HepG2 (cell line): Measurements from ENCODE around the gene PRR5L. TPM values are rescaled to one million over a fixed set of nuclear protein-coding genes. Genes with fewer than 3 reads are reported as not detected.

Experiments
- ATAC-seq: fragments of 200-7000 bp; cut with Tn5 transposase; 3 replicates; pipeline ENCODE4 v1.9.1; 2020; ENCODE audit warnings: mild to moderate bottlenecking, moderate library complexity
- BruUV-seq: library from RNA; stranded (reverse); fragments of 400-500 nt; replicated peaks from 2 replicates; lab custom pipeline; 2021; lab: Mats Ljungman, UMichigan
- CTCF ChIA-PET: fragments of 300-600 bp; formaldehyde crosslinking; extraction: SDS; loops from one replicate; lab custom pipeline; 2021; ENCODE audit warnings: low total read pairs, inconsistent platforms, low intra/inter-chr PET ratio; lab: Yijun Ruan, JAX
- POLR2A ChIA-PET: fragments of 350-600 bp; sonication (Branson Sonifier 250); formaldehyde crosslinking; loops from one replicate; lab custom pipeline; 2020; ENCODE audit warnings: antibody characterized with exemption, inconsistent platforms; lab: Yijun Ruan, JAX
- DNase-seq: peaks from one replicate; pipeline ENCODE4 v3.0.0-alpha.2; 2015; ENCODE audit warnings: low spot score
- FAIRE-seq: peaks from 3 replicates; lab custom pipeline; 2011; peaks lifted over from hg19 to GRCh38; lab: Jason Lieb, UNC
- H2AFZ ChIP-seq: one replicate; pipeline ENCODE4 v1.6.1; 2011; ENCODE audit warnings: low read length, inconsistent platforms
- H3K27ac ChIP-seq: fragments of 300-600 bp; 3 replicates; pipeline ENCODE4 v1.8.0; 2011; ENCODE audit warnings: mixed run types, mild to moderate bottlenecking, mixed read lengths, low read length, inconsistent platforms; ENCODE audit not compliant: insufficient read depth; ENCODE audit errors: extremely low read length
- H3K27me3 ChIP-seq, 2 experiments: fragments of 200-600 bp in 1 of 2; 2 replicates in 1 of 2; 3 replicates in 1 of 2; pipeline versions ENCODE4 v1.6.0 to v1.8.0; 2011; ENCODE audit warnings: low read length in 2 of 2, mild to moderate bottlenecking in 2 of 2, moderate library complexity in 2 of 2, inconsistent platforms in 1 of 2; ENCODE audit not compliant: insufficient read depth in 2 of 2, control insufficient read depth in 1 of 2
- H3K36me3 ChIP-seq, 2 experiments: fragments of 200-600 bp in 1 of 2; replicated peaks in 1 of 2; 2 replicates in 1 of 2; 3 replicates in 1 of 2; pipeline versions ENCODE4 v1.5.1 to v1.8.0; 2011; ENCODE audit warnings: low read length in 2 of 2, inconsistent platforms in 1 of 2; ENCODE audit not compliant: insufficient read depth in 2 of 2, control insufficient read depth in 1 of 2
- H3K4me1 ChIP-seq: 2 replicates; pipeline ENCODE4 v1.5.1; 2012; ENCODE audit warnings: low read length, inconsistent platforms; ENCODE audit not compliant: insufficient read depth
- H3K4me2 ChIP-seq: 2 replicates; pipeline ENCODE4 v1.6.0; 2011; ENCODE audit warnings: low read depth, low read length, inconsistent platforms
- H3K4me3 ChIP-seq, 3 experiments: fragments of 200-600 bp in 1 of 3; sonication (generic), shearing (Covaris generic) in 1 of 3; replicated peaks in 1 of 3; 2 replicates each; pipeline ENCODE4 v1.5.1; 2011 to 2016; ENCODE audit warnings: low read length in 3 of 3, inconsistent platforms in 2 of 3, low read depth in 2 of 3, mild to moderate bottlenecking in 2 of 3, control low read depth in 1 of 3, mixed read lengths in 1 of 3; ENCODE audit not compliant: insufficient read depth in 1 of 3
- H3K79me2 ChIP-seq: one replicate; pipeline ENCODE4 v1.6.1; 2011; ENCODE audit warnings: low read length, inconsistent platforms; ENCODE audit not compliant: insufficient read depth
- H3K9ac ChIP-seq: 2 replicates; pipeline ENCODE4 v1.6.0; 2011; ENCODE audit warnings: mild to moderate bottlenecking, low read depth, low read length, inconsistent platforms; ENCODE audit not compliant: insufficient read depth
- H3K9me3 ChIP-seq: 2 replicates; pipeline ENCODE4 v1.5.1; 2012; ENCODE audit warnings: mild to moderate bottlenecking, low read length
- H4K20me1 ChIP-seq: 2 replicates; pipeline ENCODE4 v1.6.0; 2011; ENCODE audit warnings: inconsistent platforms, mild to moderate bottlenecking, low read length, moderate library complexity; ENCODE audit not compliant: insufficient read depth
- CHCHD3 ChIP-seq: sonication (generic); formaldehyde crosslinking; IDR thresholded peaks from 2 replicates; pipeline ENCODE4 v1.8.0; 2022; ENCODE audit warnings: mild to moderate bottlenecking, missing genetic modification reagents, moderate library complexity
- DMTF1 ChIP-seq: sonication (generic); formaldehyde crosslinking; IDR thresholded peaks from 2 replicates; pipeline ENCODE4 v1.4.0; 2020; ENCODE audit warnings: mild to moderate bottlenecking, missing genetic modification reagents
- HIC2 ChIP-seq: sonication (generic); formaldehyde crosslinking; IDR thresholded peaks from 2 replicates; pipeline ENCODE4 v1.9.0; 2022; ENCODE audit warnings: low read depth, missing genetic modification reagents
- HNF1B ChIP-seq: sonication (generic); formaldehyde crosslinking; IDR thresholded peaks from 2 replicates; pipeline ENCODE4 v1.5.1; 2020; ENCODE audit warnings: mild to moderate bottlenecking, moderate library complexity, missing genetic modification reagents
- MXD4 ChIP-seq: IDR thresholded peaks from 2 replicates; pipeline ENCODE4 v1.6.1; 2016; ENCODE audit warnings: mild to moderate bottlenecking, missing biosample characterization, missing genetic modification reagents
- POLR2A ChIP-seq, 2 experiments: IDR thresholded peaks; 2 replicates each; pipeline ENCODE4 v1.6.1; 2011; ENCODE audit warnings: low read depth in 2 of 2, low read length in 2 of 2, mild to moderate bottlenecking in 1 of 2, moderate library complexity in 1 of 2; ENCODE audit not compliant: insufficient read depth in 1 of 2
- SETDB1 ChIP-seq: sonication (generic); formaldehyde crosslinking; IDR thresholded peaks from 2 replicates; pipeline ENCODE4 v1.5.1; 2020; ENCODE audit warnings: missing genetic modification reagents, mild to moderate bottlenecking, borderline replicate concordance
- ZC3H13 ChIP-seq: sonication (generic); formaldehyde crosslinking; IDR thresholded peaks from 2 replicates; pipeline ENCODE4 v1.8.1; 2023; ENCODE audit warnings: mild to moderate bottlenecking, missing genetic modification reagents, moderate library complexity
- ZNF878 ChIP-seq: sonication (generic); formaldehyde crosslinking; IDR thresholded peaks from 2 replicates; pipeline ENCODE4 v1.8.1; 2023; ENCODE audit warnings: mild to moderate bottlenecking, missing genetic modification reagents, moderate library complexity
- WGBS: methylation state at CpG from one replicate; pipeline ENCODE4 v1.1.6; 2017; ENCODE audit warnings: low lambda C conversion rate; 5-methylcytosine and 5-hydroxymethylcytosine counted together
- in situ Hi-C: cut with HindIII; loops from 2 replicates; pipeline ENCODE4 v1.10.0; 2017; ENCODE audit warnings: low pct_unique_long_range_greater_than_20kb; ENCODE audit not compliant: extremely low pct_ligation_motif_present
- intact Hi-C: fragments of 100-400 bp; cut with micrococcal nuclease; formaldehyde crosslinking; loops from one replicate; pipeline ENCODE4 v1.10.0; 2022; ENCODE audit not compliant: unreplicated experiment
- polyA plus RNA-seq, 8 experiments: library from polyadenylated mRNA; depleted of rRNA in 3 of 8; stranded (reverse) in 7 of 8; unstranded in 1 of 8; fragments of >200 nt; fragmentation: Illumina TruSeq in 4 of 8; extraction: Trizol in 4 of 8; gene quantifications; 2 replicates each; pipeline versions ENCODE4 v1.2.1 to v1.2.3, GENCODE V29; 2011 to 2016; ENCODE audit warnings: low read depth in 4 of 8, missing spikeins in 1 of 8, mixed read lengths in 1 of 8; ENCODE audit not compliant: insufficient read depth in 1 of 8
- total RNA-seq, 5 experiments: library from RNA; depleted of rRNA; stranded (reverse); fragments of >200 nt; fragmentation: Illumina TruSeq; extraction: Trizol; gene quantifications; 2 replicates each; pipeline ENCODE4 v1.2.3, GENCODE V29; 2016; ENCODE audit warnings: low read depth in 1 of 5

PRR5L gene
- total and polyA plus RNA-seq, 2 of the 13 experiments (the other 11 are each of a cell fraction or from before 2014, with no cell fraction given) = 0.16 TPM; not detected in 1

- WGBS = 19% methylated on average over 2 of the region's 2 CpGs
- no peak overlapping the region for H3K27ac ChIP-seq
- no peaks in the 10 kb centered on the region for H3K79me2 ChIP-seq
- no peaks in the 10 kb centered on the region for H3K27me3 ChIP-seq
- DNase-seq = no peak
- POLR2A ChIA-PET = no interaction called here
- ATAC-seq = no peak
- H3K4me3 ChIP-seq = no peak overlapping the region
- no peak overlapping the region for H2AFZ ChIP-seq
- no peaks in the 10 kb centered on the region for H3K4me1 ChIP-seq
- no peak for FAIRE-seq
- H3K9me3 ChIP-seq = no peaks in the 10 kb centered on the region
- in situ Hi-C loops = no loop called here
- no peak overlapping the region for H3K4me2 ChIP-seq
- no peaks in the 10 kb centered on the region for H4K20me1 ChIP-seq
- BruUV-seq = no TSS peak
- no peaks in the 10 kb centered on the region for H3K36me3 ChIP-seq
- TF ChIP-seq ZNF878 (CRISPR knock-in tag) (no peak), POLR2A (IDR thresholded peaks at IDR 0.05; ENCODE audit: insufficient read depth in 1 of 2, low read depth in 2 of 2, low read length in 2 of 2) (no peak), MXD4 (no peak), HIC2 (CRISPR knock-in tag) (no peak), SETDB1 (CRISPR knock-in tag) (no peak), ZC3H13 (CRISPR knock-in tag) (no peak), HNF1B (CRISPR knock-in tag) (no peak), CHCHD3 (CRISPR knock-in tag) (no peak), DMTF1 (CRISPR knock-in tag) (no peak)
- CTCF ChIA-PET = no interaction called here
- intact Hi-C loops = no loop called here
- no peak overlapping the region for H3K9ac ChIP-seq
Observed at GRCh38 chr11:36356201-36356600, 60.1 kb downstream of the PRR5L start.
